Stimulated activated CD8-positive, alpha-beta memory T cell treated with anti-CD3 and anti-CD28 coated beads, Interleukin-2, amount 100 ng/mL, for 48 hours (primary cell): ENCODE measurements around the gene IL16.

Experiments used
- DNase-seq, 2 donors: peaks; one replicate each; pipeline ENCODE4 v3.0.0-alpha.2; 2020; ENCODE audit warnings: low read depth in 2 of 2

Gene IL16

GRCh38 chr15:81274255-81274654 lies 77.6 kb downstream of the IL16 start:
- DNase-seq = no peak

GRCh38 chr15:81274931-81275707 lies 78.4 kb downstream of the IL16 start:
- DNase-seq = peak; percentile 64 to 74

- DNase-seq = no peak
Observed at GRCh38 chr15:81275711-81276392, 79.2 kb downstream of the IL16 start.

GRCh38 chr15:81276967-81277366 lies 80.3 kb downstream of the IL16 start:
- no peak for DNase-seq

GRCh38 chr15:81277851-81278250 lies 81.2 kb downstream of the IL16 start:
- no peak for DNase-seq

- no peak for DNase-seq
Observed at GRCh38 chr15:81278306-81279029, 81.8 kb downstream of the IL16 start.

- DNase-seq = no peak
Observed at GRCh38 chr15:81279621-81280485, 83.2 kb downstream of the IL16 start.

- DNase-seq = no peak
Observed at GRCh38 chr15:81280696-81281455, 84.2 kb downstream of the IL16 start.

GRCh38 chr15:81281456-81281735 lies 84.7 kb downstream of the IL16 start:
- no peak for DNase-seq

GRCh38 chr15:81281766-81282605 lies 85.3 kb downstream of the IL16 start:
- DNase-seq = no peak

GRCh38 chr15:81282606-81282895 lies 85.9 kb downstream of the IL16 start:
- DNase-seq = no peak

- DNase-seq = no peak
Observed at GRCh38 chr15:81282911-81283310, 86.2 kb downstream of the IL16 start.

GRCh38 chr15:81284256-81285031 lies 87.8 kb downstream of the IL16 start:
- no peak for DNase-seq

GRCh38 chr15:81285461-81285860 lies 88.8 kb downstream of the IL16 start:
- DNase-seq = no peak

- no peak for DNase-seq
Observed at GRCh38 chr15:81286621-81287121, 90.0 kb downstream of the IL16 start.

GRCh38 chr15:81288040-81288439 lies 91.4 kb downstream of the IL16 start:
- no peak for DNase-seq

- no peak for DNase-seq
Observed at GRCh38 chr15:81288616-81289015, 91.9 kb downstream of the IL16 start.

- DNase-seq = no peak
Observed at GRCh38 chr15:81289910-81290309, 93.2 kb downstream of the IL16 start.

GRCh38 chr15:81291916-81292522 lies 95.3 kb downstream of the IL16 start:
- no peak for DNase-seq
